BJ (cell line): ENCODE results near the gene TM7SF2. TPM values are rescaled to one million over a fixed set of nuclear protein-coding genes. Genes with fewer than 3 reads are reported as not detected.
A peak's percentile ranks its signal among the peaks of the same experiment; 100 is the strongest.

Experiments
- CTCF ChIA-PET: fragments of 350-600 bp; formaldehyde crosslinking; extraction: SDS; loops from one replicate; lab custom pipeline; 2021; ENCODE audit warnings: antibody characterized with exemption, inconsistent platforms; lab: Yijun Ruan, JAX
- POLR2A ChIA-PET: fragments of 300-600 bp; sonication (Branson Sonifier 250); formaldehyde crosslinking; extraction: SDS; loops from one replicate; lab custom pipeline; 2021; ENCODE audit warnings: antibody characterized with exemption; lab: Charles Lee
- DNase-seq: peaks from one replicate; pipeline ENCODE4 v3.0.0-alpha.2; 2011; ENCODE audit warnings: low read depth
- H3K27me3 ChIP-seq: 2 replicates; pipeline ENCODE4 v1.6.0; 2011; ENCODE audit warnings: low read length; ENCODE audit not compliant: control insufficient read depth, insufficient read depth
- H3K36me3 ChIP-seq: 2 replicates; pipeline ENCODE4 v1.5.1; 2011; ENCODE audit warnings: low read length; ENCODE audit not compliant: control insufficient read depth, insufficient read depth
- H3K4me3 ChIP-seq: 2 replicates; pipeline ENCODE4 v1.5.1; 2011; ENCODE audit warnings: low read depth, mild to moderate bottlenecking, control low read depth, low read length
- polyA plus RNA-seq: library from polyadenylated mRNA; depleted of rRNA; stranded (reverse); fragments of >200 nt; gene quantifications from 2 replicates; pipeline ENCODE4 v1.2.3, GENCODE V29; 2011
- TF ChIP-seq, protein P1 (sequence below): IDR thresholded peaks from 2 replicates; pipeline ENCODE4 v1.5.1; 2011; ENCODE audit warnings: low read depth, mild to moderate bottlenecking, control low read depth, inconsistent platforms, low read length, moderate library complexity; ENCODE audit not compliant: insufficient read depth

TM7SF2 gene
- polyA plus RNA-seq, 1 experiment = 8.2 TPM

DNA sequence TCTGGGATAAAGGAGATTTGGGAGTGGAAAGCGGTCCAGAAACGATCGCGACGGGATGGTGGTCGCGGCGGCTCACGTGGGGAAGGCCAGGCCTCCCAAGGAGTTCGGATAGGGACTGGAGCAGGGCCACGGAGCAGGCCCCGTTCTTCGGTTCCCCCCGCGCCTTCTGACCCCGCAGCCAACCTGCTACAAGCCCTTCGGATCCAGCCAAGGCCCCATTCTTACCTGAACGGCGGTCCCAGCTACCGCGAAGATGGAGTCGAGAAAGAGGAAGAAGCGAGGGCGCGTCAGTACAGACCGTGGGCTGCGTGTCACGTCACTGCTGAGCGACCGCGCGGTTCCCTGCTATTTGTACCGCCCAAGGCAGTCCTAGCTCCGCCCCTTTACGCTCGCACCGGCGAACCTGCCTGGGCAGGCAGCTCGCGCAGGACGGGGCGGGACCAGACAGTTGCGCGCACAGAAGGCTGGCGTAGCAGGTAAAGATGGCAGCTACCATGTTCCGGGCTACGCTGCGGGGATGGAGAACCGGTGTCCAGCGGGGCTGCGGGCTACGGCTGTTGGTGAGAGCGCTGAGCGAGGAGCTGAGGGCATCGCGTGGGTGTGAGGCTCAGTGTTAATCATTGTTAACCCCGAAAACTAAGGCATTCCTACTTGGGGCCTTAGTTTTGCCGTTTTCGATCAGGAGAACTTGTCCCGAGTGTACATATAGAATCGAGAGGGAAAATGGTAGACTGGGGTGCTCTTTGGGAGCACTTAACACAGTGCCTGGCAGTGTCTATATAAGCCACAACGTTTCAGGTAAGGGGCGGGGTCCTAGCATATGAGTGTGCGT is 10.4 kb downstream of the TM7SF2 start, which contains the start of the genes FAU and MRPL49:
FAU (minus strand) TSS at position 270 of the 832 bp plus-strand sequence. CDS start 321 bp downstream, outside the sequence.
MRPL49 (plus strand) TSS at position 457 of the 832 bp plus-strand sequence; CDS start at position 483, 26 bp downstream.
- DNase-seq = peak; percentile 86
- Histone ChIP-seq H3K4me3 (peak within 1 kb of the TSS; percentile 55), H3K27me3 (no peaks in the 10 kb centered on the region), H3K36me3 (peaks cover 16% of the 10 kb centered on the region)
- TF ChIP-seq, protein P1, sequence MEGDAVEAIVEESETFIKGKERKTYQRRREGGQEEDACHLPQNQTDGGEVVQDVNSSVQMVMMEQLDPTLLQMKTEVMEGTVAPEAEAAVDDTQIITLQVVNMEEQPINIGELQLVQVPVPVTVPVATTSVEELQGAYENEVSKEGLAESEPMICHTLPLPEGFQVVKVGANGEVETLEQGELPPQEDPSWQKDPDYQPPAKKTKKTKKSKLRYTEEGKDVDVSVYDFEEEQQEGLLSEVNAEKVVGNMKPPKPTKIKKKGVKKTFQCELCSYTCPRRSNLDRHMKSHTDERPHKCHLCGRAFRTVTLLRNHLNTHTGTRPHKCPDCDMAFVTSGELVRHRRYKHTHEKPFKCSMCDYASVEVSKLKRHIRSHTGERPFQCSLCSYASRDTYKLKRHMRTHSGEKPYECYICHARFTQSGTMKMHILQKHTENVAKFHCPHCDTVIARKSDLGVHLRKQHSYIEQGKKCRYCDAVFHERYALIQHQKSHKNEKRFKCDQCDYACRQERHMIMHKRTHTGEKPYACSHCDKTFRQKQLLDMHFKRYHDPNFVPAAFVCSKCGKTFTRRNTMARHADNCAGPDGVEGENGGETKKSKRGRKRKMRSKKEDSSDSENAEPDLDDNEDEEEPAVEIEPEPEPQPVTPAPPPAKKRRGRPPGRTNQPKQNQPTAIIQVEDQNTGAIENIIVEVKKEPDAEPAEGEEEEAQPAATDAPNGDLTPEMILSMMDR = no peak
- ChIA-PET CTCF (interaction anchor here (0.7 to 2.0 kb wide), 8 partner anchors 8 to 203 kb away, joined by 3 to 21 read pairs (median 3); partner anchors contain the start of genes ARL2 and TM7SF2), POLR2A (interaction anchor here (0.6 to 1.2 kb wide), 7 partner anchors 9 to 192 kb away, joined by 3 to 13 read pairs (median 3); partner anchors contain the start of genes CDC42EP2 and TM7SF2)

- TF ChIP-seq, protein P1 = no peak
- DNase-seq = no peak
- H3K4me3 ChIP-seq = no peak overlapping the region
- CTCF ChIA-PET = interaction anchor here (1.0 to 1.6 kb wide), 3 partner anchors 10 to 14 kb away, joined by 3 to 9 read pairs (median 5); partner anchors contain the start of gene TM7SF2
- POLR2A ChIA-PET = no interaction called here
- H3K36me3 ChIP-seq = peaks cover 34% of the 10 kb centered on the region
- no peaks in the 10 kb centered on the region for H3K27me3 ChIP-seq
These were observed 13.0 kb downstream of the TM7SF2 start for GRCh38 chr11:65124480-65125196.

GRCh38 chr11:65125197-65126056 is 13.8 kb downstream of the TM7SF2 start:
- CTCF ChIA-PET = interaction anchor here (1.5 to 1.6 kb wide), 2 partner anchors 13 to 15 kb away, joined by 5 to 9 read pairs; partner anchors contain the start of gene TM7SF2
- DNase-seq = no peak
- POLR2A ChIA-PET = no interaction called here
- Histone ChIP-seq H3K4me3 (no peak overlapping the region), H3K27me3 (no peaks in the 10 kb centered on the region), H3K36me3 (peaks cover 41% of the 10 kb centered on the region)
- TF ChIP-seq, protein P1 = no peak

DNA sequence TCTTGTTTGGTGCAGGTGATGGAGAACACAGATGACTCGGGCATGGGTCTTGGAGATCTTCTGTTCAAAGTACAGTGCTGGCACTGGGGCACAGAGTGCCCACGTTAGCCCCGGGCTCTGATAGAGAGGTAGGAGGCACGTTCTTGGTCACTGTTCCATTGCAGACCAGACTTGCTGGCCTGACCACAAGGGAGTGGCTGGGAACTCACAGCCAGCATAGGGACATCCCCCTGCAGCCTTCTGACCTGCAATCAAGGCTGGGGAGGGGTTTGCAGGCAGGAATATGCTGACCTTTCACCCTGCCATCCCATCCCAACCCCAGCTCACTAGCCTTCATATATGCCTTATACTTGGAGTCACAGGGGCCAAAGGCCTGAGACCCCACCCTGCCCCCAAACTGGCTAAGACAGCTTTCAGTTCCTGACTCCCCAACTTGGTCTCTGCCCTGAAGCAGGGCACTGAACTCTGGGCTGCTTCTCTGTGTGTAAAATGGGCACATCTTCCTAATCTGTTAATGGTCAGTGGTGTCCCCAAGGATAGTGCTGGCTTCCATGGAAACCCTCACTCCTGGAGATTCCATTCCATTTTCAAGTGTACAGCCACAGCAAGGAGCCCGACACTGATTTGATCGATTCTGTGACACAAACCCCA is 15.1 kb downstream of the TM7SF2 start:
- TF ChIP-seq, protein P1 = no peak
- no peak for DNase-seq
- POLR2A ChIA-PET = interaction anchor here (0.7 kb wide), 1 partner anchor 27 kb away, joined by 3 read pairs; no protein-coding TSS in a partner anchor
- Histone ChIP-seq H3K36me3 (peaks cover 49% of the 10 kb centered on the region), H3K27me3 (no peaks in the 10 kb centered on the region), H3K4me3 (no peak overlapping the region)
- CTCF ChIA-PET = interaction anchor here (0.6 to 0.8 kb wide), 2 partner anchors 9 to 14 kb away, joined by 3 read pairs; partner anchors contain the start of gene ZNHIT2
